Smooth muscle cell (in vitro differentiated cells): Measurements from ENCODE around the gene ARHGEF10L. TPM values are rescaled to one million over a fixed set of nuclear protein-coding genes. Genes with fewer than 3 reads are reported as not detected.

ENCODE experiments used
- DNase-seq: peaks from one replicate; lab custom pipeline; 2025; ENCODE audit not compliant: unreplicated experiment; lab: John Stamatoyannopoulos, UW
- H2AFZ ChIP-seq: fragments of 200-600 bp; sonication (generic); 2 replicates; pipeline ENCODE4 v1.6.0; 2016; ENCODE audit warnings: antibody characterized with exemption, low read depth, mild to moderate bottlenecking
- H3F3A ChIP-seq: fragments of 200-600 bp; sonication (generic); 2 replicates; pipeline ENCODE4 v1.6.0; 2017; ENCODE audit warnings: antibody characterized with exemption, low read depth
- H3K27ac ChIP-seq: fragments of 200-600 bp; sonication (generic); 2 replicates; pipeline ENCODE4 v1.5.1; 2016; ENCODE audit warnings: low read depth, mild to moderate bottlenecking
- H3K27me3 ChIP-seq: fragments of 200-600 bp; sonication (generic); 2 replicates; pipeline ENCODE4 v1.6.1; 2016; ENCODE audit warnings: low read depth, mild to moderate bottlenecking
- H3K36me3 ChIP-seq: fragments of 200-600 bp; sonication (generic); 2 replicates; pipeline ENCODE4 v1.5.1; 2016; ENCODE audit warnings: low read depth
- H3K4me1 ChIP-seq: fragments of 200-600 bp; sonication (generic); 2 replicates; pipeline ENCODE4 v1.5.1; 2016; ENCODE audit warnings: low read depth
- H3K4me2 ChIP-seq: fragments of 200-600 bp; sonication (generic); 2 replicates; pipeline ENCODE4 v1.6.0; 2016; ENCODE audit warnings: mild to moderate bottlenecking
- H3K4me3 ChIP-seq: fragments of 200-600 bp; sonication (generic); 2 replicates; pipeline ENCODE4 v1.5.1; 2016; ENCODE audit warnings: mild to moderate bottlenecking
- H3K79me2 ChIP-seq: fragments of 200-600 bp; sonication (generic); 2 replicates; pipeline ENCODE4 v1.6.0; 2016; ENCODE audit warnings: low read depth, mild to moderate bottlenecking
- H3K9ac ChIP-seq: fragments of 200-600 bp; sonication (generic); 2 replicates; pipeline ENCODE4 v1.6.0; 2016; ENCODE audit warnings: low read depth
- H3K9me3 ChIP-seq: fragments of 200-600 bp; sonication (generic); replicated peaks from 2 replicates; pipeline ENCODE4 v1.5.1; 2016; ENCODE audit warnings: low read depth
- H4K20me1 ChIP-seq: fragments of 200-600 bp; sonication (generic); 2 replicates; pipeline ENCODE4 v1.6.0; 2016; ENCODE audit warnings: low read depth
- WGBS: methylation state at CpG from one replicate; pipeline ENCODE4 v1.1.7; 2016; ENCODE audit warnings: low lambda C conversion rate; 5-methylcytosine and 5-hydroxymethylcytosine counted together
- polyA plus RNA-seq: library from polyadenylated mRNA; unstranded; fragments of >200 nt; fragmentation: Nextera tagmentation; extraction: Ambion mirVana; gene quantifications from 2 replicates; pipeline ENCODE4 v1.2.1, GENCODE V29; 2016
- total RNA-seq: library from RNA; depleted of rRNA; stranded (reverse); fragments of >200 nt; gene quantifications from 2 replicates; pipeline ENCODE4 v1.2.3, GENCODE V29; 2014
- TF ChIP-seq, protein P1 (sequence below): fragments of 200-600 bp; sonication (generic); IDR thresholded peaks from 2 replicates; pipeline ENCODE4 v1.5.1; 2017; ENCODE audit warnings: borderline replicate concordance, mild to moderate bottlenecking, antibody characterized with exemption; ENCODE audit not compliant: insufficient read depth, poor library complexity, severe bottlenecking

ARHGEF10L gene
- total and polyA plus RNA-seq, 2 experiments from 2014 or later = 6.6 to 13.7 TPM

DNA sequence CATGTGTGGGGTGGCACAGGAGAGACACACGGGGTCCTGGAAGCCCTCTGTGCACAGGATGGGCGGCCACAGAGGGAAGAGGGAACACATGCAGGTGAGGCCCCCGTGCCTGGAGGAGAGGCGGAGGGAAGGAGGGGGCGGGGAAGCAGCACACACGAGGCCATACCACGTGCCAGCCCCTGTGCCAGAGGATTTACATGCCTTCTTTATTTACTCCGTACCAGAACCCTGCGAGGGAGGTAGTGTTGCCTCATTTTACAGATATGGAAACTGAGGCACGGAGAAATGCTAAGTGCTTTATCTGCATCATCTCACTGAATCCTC, 56.1 kb downstream of the ARHGEF10L start:
- no peak overlapping the region for H2AFZ ChIP-seq
- H3K9ac ChIP-seq = no peak overlapping the region
- H3K79me2 ChIP-seq = no peaks in the 10 kb centered on the region
- no peak overlapping the region for H3K27ac ChIP-seq
- H3K36me3 ChIP-seq = no peaks in the 10 kb centered on the region
- no peaks in the 10 kb centered on the region for H3F3A ChIP-seq
- TF ChIP-seq, protein P1, sequence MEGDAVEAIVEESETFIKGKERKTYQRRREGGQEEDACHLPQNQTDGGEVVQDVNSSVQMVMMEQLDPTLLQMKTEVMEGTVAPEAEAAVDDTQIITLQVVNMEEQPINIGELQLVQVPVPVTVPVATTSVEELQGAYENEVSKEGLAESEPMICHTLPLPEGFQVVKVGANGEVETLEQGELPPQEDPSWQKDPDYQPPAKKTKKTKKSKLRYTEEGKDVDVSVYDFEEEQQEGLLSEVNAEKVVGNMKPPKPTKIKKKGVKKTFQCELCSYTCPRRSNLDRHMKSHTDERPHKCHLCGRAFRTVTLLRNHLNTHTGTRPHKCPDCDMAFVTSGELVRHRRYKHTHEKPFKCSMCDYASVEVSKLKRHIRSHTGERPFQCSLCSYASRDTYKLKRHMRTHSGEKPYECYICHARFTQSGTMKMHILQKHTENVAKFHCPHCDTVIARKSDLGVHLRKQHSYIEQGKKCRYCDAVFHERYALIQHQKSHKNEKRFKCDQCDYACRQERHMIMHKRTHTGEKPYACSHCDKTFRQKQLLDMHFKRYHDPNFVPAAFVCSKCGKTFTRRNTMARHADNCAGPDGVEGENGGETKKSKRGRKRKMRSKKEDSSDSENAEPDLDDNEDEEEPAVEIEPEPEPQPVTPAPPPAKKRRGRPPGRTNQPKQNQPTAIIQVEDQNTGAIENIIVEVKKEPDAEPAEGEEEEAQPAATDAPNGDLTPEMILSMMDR = no peak
- H3K4me1 ChIP-seq = no peaks in the 10 kb centered on the region
- H3K4me3 ChIP-seq = no peak overlapping the region
- WGBS = 92% methylated on average over 10 of the region's 10 CpGs
- H3K4me2 ChIP-seq = no peak overlapping the region
- no peaks in the 10 kb centered on the region for H3K9me3 ChIP-seq
- H3K27me3 ChIP-seq = no peaks in the 10 kb centered on the region
- DNase-seq = no peak
- H4K20me1 ChIP-seq = peaks cover 84% of the 10 kb centered on the region

DNA sequence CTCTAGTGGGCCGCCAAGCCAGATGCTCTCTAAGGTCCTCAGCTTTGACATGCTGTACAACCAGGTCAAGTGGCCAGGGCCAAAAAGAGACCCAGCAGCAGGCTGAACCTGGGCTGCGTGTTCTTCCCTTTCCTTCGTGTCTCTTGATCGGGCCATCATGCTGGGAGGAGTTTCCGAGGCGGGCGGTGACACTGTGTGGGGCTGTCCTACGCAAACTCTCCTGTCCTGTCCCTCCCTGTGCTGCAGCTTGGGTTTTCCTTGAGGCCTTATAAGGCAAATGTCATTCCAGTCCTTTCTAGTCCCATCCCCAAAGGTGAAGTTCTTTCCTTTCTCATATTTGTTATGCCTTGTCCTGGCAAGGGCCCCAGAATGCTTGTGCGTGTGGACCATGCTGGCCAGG, 56.7 kb downstream of the ARHGEF10L start:
- no peak overlapping the region for H3K9ac ChIP-seq
- H4K20me1 ChIP-seq = peaks cover 87% of the 10 kb centered on the region
- H3K27me3 ChIP-seq = no peaks in the 10 kb centered on the region
- H3F3A ChIP-seq = no peaks in the 10 kb centered on the region
- no peak overlapping the region for H3K4me2 ChIP-seq
- no peaks in the 10 kb centered on the region for H3K36me3 ChIP-seq
- H2AFZ ChIP-seq = no peak overlapping the region
- H3K4me1 ChIP-seq = no peaks in the 10 kb centered on the region
- WGBS = 85% methylated on average over 9 of the region's 9 CpGs
- H3K79me2 ChIP-seq = no peaks in the 10 kb centered on the region
- DNase-seq = no peak
- TF ChIP-seq, protein P1 = no peak
- H3K4me3 ChIP-seq = no peak overlapping the region
- no peak overlapping the region for H3K27ac ChIP-seq
- H3K9me3 ChIP-seq = no peaks in the 10 kb centered on the region

DNA sequence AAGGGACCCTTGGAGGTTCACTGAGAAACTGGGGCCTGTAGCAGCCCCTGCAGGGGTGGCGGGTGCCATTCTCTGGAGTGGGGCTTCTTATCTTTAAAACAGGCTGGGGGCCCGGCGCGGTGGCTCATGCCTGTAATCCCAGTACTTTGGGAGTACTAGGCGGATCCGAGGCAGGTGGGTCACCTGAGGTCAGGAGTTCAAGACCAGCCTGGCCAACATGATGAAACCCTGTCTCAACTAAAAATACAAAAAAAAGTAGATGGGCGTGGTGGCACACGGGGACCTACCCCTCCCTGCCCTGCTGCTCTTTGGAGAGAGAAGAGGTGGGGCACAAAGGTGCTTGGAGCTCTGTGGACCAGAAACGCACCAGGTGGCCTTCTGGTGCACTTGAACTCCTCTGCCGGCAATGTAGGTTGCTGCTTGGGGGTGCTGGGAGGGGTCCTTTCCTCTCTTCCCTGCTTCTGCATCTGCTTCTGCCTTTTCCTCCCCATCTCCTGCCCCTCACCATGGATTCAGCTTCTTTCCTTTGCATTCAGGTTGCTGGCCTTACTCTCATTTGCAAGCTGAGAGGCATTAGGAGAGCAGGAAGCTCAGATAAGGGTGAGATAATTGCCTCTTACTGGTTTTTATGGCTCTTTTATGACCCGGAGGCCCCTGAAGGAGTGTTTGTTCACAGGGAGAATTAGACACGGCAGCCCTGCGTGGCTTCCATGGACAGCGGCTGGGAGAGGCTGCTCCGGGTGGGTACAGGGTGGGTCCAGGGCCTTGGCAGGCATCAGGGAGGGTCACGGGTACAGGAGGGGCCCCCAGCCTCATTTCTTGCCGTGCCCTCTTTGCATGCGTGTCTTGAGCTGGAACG, 57.4 kb downstream of the ARHGEF10L start:
- no peak overlapping the region for H3K9ac ChIP-seq

More for the DNA sequence above, 57.4 kb downstream of the ARHGEF10L start:
- Histone ChIP-seq H3K27ac (no peak overlapping the region), H3K4me3 (no peak overlapping the region), H3K9me3 (no peaks in the 10 kb centered on the region), H3K4me1 (no peaks in the 10 kb centered on the region), H4K20me1 (peaks cover 90% of the 10 kb centered on the region), H3K36me3 (no peaks in the 10 kb centered on the region), H2AFZ (no peak overlapping the region), H3K27me3 (no peaks in the 10 kb centered on the region), H3K4me2 (peak overlapping the region; percentile 36), H3K79me2 (no peaks in the 10 kb centered on the region), H3F3A (no peaks in the 10 kb centered on the region)
- no peak for DNase-seq
- TF ChIP-seq, protein P1 = no peak
- 52% methylated on average over 18 of the region's 19 CpGs for WGBS
